Nucleus accumbens (tissue), 56 donors: ENCODE results near the gene CDYL2.

Experiments used
- DNase-seq, 56 donors: peaks; one replicate each; lab custom pipeline; 2025; lab: John Stamatoyannopoulos, UW

The CDYL2 gene

GRCh38 chr16:80569440-80570105 is 234.8 kb downstream of the CDYL2 start:
- DNase-seq = no peak

GRCh38 chr16:80564394-80564793 is 240.0 kb downstream of the CDYL2 start:
- no peak for DNase-seq

GRCh38 chr16:80563066-80563465 is 241.3 kb downstream of the CDYL2 start:
- no peak for DNase-seq

- no peak for DNase-seq
Observed at GRCh38 chr16:80559369-80559768, 245.0 kb downstream of the CDYL2 start.

- no peak for DNase-seq
Observed at GRCh38 chr16:80557037-80557436, 247.4 kb downstream of the CDYL2 start.

- DNase-seq = no peak
Observed at GRCh38 chr16:80556481-80556880, 247.9 kb downstream of the CDYL2 start.

GRCh38 chr16:80554033-80554432 is 250.4 kb downstream of the CDYL2 start:
- no peak for DNase-seq

- no peak for DNase-seq
Observed at GRCh38 chr16:80552277-80552676, 252.1 kb downstream of the CDYL2 start.
